ENCODE data around the gene EML2. TPM values are rescaled to one million over a fixed set of nuclear protein-coding genes. Genes with fewer than 3 reads are reported as not detected.

Gene EML2
- total and polyA plus RNA-seq, 10 of the 15 experiments (the other 5 are each of a cell fraction or from before 2014, with no cell fraction given) = 1.6 to 64.0 (median 27.5) TPM

DNA sequence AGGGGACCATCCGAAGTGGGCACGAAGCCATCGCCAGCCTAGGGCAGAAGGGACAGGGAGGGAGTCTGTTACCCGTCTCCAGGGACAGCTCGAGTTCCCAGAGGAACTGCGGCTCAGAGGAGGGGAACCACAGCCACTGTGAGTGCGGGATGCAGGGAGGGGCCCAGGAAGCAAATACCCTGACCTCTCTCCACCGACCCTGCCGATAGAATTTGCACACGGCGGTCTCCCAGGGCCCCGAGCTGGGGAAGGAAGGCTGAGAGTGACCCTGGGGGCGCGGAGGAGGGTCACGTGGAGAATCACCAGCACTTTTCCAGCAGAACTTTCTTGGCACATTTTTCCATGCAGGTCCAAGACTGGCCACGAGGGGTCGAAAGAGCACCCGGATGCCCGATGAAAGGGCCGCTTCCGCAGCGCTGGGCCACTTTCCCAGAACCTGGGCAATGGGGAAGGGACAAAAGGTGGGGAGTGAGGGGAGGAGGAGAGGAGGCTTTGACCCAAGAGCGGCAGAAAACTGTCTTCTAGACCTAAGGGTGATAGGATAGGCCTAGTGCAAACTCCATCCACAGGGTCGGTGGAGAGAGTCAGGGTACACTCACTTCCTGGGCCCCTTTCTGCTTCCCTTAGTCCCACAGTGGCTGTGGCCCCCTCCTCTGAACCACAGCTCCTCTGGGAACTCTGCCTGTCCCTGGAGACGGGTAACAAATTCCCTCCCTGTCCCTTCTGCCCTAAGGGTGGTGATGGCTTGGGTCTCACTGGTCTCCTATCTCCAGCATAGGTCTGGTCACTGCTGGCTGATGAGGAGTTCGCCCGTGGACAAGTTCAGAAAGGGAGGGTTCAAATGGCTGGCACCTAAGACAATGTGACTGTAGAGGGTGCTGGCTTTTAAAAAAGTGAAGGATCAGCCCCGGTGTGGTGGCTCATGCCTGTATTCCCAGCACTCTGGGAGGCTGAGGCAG lies 31.8 kb downstream of the EML2 start (continued):
- TF ChIP-seq, protein P1, sequence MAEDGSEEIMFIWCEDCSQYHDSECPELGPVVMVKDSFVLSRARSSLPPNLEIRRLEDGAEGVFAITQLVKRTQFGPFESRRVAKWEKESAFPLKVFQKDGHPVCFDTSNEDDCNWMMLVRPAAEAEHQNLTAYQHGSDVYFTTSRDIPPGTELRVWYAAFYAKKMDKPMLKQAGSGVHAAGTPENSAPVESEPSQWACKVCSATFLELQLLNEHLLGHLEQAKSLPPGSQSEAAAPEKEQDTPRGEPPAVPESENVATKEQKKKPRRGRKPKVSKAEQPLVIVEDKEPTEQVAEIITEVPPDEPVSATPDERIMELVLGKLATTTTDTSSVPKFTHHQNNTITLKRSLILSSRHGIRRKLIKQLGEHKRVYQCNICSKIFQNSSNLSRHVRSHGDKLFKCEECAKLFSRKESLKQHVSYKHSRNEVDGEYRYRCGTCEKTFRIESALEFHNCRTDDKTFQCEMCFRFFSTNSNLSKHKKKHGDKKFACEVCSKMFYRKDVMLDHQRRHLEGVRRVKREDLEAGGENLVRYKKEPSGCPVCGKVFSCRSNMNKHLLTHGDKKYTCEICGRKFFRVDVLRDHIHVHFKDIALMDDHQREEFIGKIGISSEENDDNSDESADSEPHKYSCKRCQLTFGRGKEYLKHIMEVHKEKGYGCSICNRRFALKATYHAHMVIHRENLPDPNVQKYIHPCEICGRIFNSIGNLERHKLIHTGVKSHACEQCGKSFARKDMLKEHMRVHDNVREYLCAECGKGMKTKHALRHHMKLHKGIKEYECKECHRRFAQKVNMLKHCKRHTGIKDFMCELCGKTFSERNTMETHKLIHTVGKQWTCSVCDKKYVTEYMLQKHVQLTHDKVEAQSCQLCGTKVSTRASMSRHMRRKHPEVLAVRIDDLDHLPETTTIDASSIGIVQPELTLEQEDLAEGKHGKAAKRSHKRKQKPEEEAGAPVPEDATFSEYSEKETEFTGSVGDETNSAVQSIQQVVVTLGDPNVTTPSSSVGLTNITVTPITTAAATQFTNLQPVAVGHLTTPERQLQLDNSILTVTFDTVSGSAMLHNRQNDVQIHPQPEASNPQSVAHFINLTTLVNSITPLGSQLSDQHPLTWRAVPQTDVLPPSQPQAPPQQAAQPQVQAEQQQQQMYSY (CRISPR knock-in tag; IDR thresholded peaks at IDR 0.05) = no peak
- TF ChIP-seq, protein P2, sequence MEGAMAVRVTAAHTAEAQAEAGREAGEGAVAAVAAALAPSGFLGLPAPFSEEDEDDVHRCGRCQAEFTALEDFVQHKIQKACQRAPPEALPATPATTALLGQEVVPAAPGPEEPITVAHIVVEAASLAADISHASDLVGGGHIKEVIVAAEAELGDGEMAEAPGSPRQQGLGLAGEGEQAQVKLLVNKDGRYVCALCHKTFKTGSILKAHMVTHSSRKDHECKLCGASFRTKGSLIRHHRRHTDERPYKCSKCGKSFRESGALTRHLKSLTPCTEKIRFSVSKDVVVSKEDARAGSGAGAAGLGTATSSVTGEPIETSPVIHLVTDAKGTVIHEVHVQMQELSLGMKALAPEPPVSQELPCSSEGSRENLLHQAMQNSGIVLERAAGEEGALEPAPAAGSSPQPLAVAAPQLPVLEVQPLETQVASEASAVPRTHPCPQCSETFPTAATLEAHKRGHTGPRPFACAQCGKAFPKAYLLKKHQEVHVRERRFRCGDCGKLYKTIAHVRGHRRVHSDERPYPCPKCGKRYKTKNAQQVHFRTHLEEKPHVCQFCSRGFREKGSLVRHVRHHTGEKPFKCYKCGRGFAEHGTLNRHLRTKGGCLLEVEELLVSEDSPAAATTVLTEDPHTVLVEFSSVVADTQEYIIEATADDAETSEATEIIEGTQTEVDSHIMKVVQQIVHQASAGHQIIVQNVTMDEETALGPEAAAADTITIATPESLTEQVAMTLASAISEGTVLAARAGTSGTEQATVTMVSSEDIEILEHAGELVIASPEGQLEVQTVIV (IDR thresholded peaks at IDR 0.05; ENCODE audit: borderline replicate concordance, partially characterized antibody) = no peak
- 0 out of 2 replicates have a peak, but pooled peaks have one; percentile 5 for TF ChIP-seq SPI1 (IDR thresholded peaks at IDR 0.05; ENCODE audit: borderline replicate concordance, insufficient read depth, low read depth, low read length)
- no peak for TF ChIP-seq BMI1 (IDR thresholded peaks at IDR 0.05; ENCODE audit: borderline replicate concordance)
- TF ChIP-seq GATAD2B (conservative IDR thresholded peaks at IDR 0.05; ENCODE audit: low read depth) = 0 out of 2 replicates have a peak, but pooled peaks have one; percentile 23
- no peak for TF ChIP-seq CHD1 (IDR thresholded peaks at IDR 0.05; ENCODE audit: low read depth, low read length)
- TF ChIP-seq ZNF274 (IDR thresholded peaks at IDR 0.05; ENCODE audit: insufficient read depth, insufficient read length) = no peak
- TF ChIP-seq, protein P3, sequence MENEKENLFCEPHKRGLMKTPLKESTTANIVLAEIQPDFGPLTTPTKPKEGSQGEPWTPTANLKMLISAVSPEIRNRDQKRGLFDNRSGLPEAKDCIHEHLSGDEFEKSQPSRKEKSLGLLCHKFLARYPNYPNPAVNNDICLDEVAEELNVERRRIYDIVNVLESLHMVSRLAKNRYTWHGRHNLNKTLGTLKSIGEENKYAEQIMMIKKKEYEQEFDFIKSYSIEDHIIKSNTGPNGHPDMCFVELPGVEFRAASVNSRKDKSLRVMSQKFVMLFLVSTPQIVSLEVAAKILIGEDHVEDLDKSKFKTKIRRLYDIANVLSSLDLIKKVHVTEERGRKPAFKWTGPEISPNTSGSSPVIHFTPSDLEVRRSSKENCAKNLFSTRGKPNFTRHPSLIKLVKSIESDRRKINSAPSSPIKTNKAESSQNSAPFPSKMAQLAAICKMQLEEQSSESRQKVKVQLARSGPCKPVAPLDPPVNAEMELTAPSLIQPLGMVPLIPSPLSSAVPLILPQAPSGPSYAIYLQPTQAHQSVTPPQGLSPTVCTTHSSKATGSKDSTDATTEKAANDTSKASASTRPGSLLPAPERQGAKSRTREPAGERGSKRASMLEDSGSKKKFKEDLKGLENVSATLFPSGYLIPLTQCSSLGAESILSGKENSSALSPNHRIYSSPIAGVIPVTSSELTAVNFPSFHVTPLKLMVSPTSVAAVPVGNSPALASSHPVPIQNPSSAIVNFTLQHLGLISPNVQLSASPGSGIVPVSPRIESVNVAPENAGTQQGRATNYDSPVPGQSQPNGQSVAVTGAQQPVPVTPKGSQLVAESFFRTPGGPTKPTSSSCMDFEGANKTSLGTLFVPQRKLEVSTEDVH (IDR thresholded peaks at IDR 0.05; ENCODE audit: low read depth, partially characterized antibody) = no peak
- TF ChIP-seq BACH1 (IDR thresholded peaks at IDR 0.05; ENCODE audit: borderline replicate concordance) = no peak
- TF ChIP-seq NFIC (IDR thresholded peaks at IDR 0.05; ENCODE audit: low read depth, low read length) = no peak
- TF ChIP-seq, protein P4, sequence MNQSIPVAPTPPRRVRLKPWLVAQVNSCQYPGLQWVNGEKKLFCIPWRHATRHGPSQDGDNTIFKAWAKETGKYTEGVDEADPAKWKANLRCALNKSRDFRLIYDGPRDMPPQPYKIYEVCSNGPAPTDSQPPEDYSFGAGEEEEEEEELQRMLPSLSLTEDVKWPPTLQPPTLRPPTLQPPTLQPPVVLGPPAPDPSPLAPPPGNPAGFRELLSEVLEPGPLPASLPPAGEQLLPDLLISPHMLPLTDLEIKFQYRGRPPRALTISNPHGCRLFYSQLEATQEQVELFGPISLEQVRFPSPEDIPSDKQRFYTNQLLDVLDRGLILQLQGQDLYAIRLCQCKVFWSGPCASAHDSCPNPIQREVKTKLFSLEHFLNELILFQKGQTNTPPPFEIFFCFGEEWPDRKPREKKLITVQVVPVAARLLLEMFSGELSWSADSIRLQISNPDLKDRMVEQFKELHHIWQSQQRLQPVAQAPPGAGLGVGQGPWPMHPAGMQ (IDR thresholded peaks at IDR 0.05; ENCODE audit: borderline replicate concordance) = no peak
- TF ChIP-seq, protein P5, sequence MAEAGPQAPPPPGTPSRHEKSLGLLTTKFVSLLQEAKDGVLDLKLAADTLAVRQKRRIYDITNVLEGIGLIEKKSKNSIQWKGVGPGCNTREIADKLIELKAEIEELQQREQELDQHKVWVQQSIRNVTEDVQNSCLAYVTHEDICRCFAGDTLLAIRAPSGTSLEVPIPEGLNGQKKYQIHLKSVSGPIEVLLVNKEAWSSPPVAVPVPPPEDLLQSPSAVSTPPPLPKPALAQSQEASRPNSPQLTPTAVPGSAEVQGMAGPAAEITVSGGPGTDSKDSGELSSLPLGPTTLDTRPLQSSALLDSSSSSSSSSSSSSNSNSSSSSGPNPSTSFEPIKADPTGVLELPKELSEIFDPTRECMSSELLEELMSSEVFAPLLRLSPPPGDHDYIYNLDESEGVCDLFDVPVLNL (IDR thresholded peaks at IDR 0.05; ENCODE audit: low read depth, low read length) = no peak
- TF ChIP-seq LARP7 (IDR thresholded peaks at IDR 0.05) = no peak
- TF ChIP-seq, protein P6, sequence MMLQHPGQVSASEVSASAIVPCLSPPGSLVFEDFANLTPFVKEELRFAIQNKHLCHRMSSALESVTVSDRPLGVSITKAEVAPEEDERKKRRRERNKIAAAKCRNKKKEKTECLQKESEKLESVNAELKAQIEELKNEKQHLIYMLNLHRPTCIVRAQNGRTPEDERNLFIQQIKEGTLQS (IDR thresholded peaks at IDR 0.05; ENCODE audit: borderline replicate concordance, extremely low read depth, low read depth, low read length) = no peak

All from GM12878 (cell line).